GM21786 (cell line): ENCODE data around the gene TBC1D8.
"Not testable (repeated sequence)": the region's sequence is repeated elsewhere in the genome, so short reads cannot be mapped to it uniquely, and the experiment has no call there.

Experiments used
- ATAC-seq: cut with Tn5 transposase; IDR thresholded peaks from one replicate; pipeline ENCODE4 v1.9.1; 2021; ENCODE audit not compliant: unreplicated experiment

Gene TBC1D8

DNA sequence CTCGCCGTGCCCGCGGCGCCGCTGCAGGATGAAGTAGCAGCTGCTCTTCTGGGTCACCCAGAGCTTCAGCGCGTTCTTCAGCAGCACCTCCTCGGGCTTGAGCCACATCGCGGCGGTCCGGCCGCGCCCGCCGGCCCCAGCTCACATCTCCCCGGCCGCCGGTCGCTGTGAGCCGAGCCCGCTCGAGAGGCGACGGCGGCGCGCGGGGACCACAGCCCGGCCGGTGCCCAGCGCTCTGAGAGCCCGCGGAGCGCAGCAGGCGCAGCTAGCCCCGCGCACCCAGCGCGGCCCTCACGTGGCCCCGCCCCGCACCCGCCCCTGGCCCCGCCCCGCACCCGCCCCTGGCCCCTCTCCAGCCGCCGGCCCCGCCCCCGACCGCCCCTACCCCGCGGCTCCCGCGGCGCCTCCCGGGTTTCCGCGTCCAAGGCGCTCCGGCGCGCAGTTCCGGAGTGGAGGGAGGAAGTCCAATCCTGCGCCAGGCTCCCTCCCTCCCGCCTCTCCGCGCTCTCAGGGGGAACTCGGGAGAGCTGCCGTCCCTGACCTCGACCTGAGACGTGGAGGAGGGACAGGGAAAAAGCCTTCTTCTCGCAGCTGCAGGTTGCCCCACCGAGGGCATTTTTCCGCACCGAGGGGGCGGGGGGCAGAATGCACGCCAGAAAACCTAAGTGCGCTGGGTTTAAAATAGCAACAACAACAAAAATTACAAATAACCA, at the start of gene TBC1D8:
Gene TBC1D8 (minus strand): TSS at position 237 of the 713 bp plus-strand sequence. CDS start 129 bp downstream, at position 108.
- peak; percentile 62 for ATAC-seq

DNA sequence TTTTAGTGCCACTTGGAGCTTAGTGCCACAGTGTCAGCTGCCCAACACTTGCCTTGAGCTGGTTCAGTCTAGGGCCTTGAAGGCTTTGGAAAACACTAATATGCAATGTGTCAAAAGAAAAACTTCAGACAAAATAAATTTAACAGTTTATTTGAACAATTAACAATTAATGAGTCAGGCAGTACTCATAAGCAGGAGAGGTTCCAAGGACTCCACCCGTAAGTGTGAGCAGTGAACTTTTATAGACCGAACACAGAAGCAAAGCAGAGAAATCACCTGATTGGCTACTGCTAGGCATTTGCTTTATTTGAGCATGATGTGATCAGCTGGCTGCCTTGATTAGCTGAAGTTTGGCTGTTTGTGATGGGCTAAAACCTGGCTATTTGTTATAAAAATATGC, 49.5 kb upstream of the TBC1D8 start:
- ATAC-seq, result no peak

DNA sequence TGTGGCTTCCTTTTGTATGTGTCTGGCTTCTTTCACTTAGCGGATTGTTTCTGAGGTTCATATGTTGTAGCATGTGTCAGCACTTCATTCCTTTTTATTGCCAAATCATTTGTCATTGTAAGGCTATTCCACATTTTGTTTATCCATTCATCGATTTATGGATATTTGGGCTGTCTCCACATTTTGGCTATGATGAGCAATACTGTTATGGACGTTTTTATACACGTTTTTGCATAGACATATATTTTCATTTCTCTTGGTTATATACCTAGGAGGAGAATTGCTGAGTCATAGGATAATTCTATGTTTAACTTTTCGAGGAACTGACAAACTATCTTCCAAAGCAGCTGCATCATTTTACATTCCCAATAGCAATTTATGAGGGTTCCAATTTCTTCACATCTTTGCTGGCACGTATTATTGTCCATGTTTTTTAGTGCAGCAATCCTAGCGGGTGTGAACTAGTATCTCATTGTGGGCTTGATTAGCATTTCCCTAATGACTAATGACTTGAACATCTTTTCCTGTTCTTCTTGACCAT, 48.1 kb upstream of the TBC1D8 start:
- no peak for ATAC-seq

DNA sequence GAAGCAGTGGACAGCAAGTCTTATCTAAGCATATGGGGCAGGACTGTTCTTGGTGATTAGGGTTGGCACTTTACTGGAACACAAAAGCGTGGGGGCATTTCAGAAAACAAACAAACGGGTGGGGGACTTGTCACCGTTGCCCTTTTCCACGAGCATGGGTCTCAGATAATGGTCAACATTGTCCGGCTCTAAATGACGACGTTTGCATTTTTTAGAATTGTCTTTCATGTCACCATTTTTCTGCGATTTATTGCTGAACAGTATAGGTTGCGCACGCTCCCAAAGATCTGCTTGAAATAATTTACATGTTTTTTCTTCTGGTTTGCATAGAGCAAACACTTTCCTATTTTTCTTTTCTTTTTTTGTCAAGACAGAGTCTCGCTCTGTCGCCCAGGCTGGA, 46.6 kb upstream of the TBC1D8 start:
- no peak for ATAC-seq

- ATAC-seq, result no peak
These were observed 46.1 kb upstream of the TBC1D8 start for GRCh38 chr2:101197215-101197745.

GRCh38 chr2:101195871-101196661, 44.9 kb upstream of the TBC1D8 start:
- ATAC-seq, result no peak

DNA sequence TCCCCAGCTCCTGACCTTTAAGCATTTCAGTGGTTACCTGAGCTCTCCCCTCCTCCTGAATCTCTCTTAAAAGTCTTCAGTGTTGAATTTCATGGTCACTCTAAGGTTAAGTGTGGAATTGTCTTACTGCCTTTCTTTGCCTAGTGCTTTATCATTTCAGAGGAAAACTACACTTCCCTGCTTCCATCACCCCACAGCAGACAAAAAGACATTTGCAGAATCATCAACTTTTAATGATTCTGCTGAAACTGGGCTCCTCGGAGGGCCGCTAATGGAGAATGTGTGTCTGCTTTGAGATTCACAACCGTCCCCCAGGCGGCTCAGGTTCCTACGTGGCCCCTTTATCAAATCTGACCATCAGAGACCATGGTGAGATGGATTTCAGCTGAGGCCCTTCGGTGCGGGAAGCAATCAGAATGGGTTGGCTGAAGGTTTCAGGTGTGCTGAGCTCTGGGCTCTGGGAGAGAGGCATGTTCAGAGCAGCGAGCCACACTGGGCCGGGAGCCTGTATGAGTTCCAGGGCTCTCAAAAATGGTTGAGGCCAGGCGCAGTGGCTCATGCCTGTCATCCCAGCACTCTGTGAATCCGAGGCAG, 41.9 kb upstream of the TBC1D8 start:
- ATAC-seq, result no peak

DNA sequence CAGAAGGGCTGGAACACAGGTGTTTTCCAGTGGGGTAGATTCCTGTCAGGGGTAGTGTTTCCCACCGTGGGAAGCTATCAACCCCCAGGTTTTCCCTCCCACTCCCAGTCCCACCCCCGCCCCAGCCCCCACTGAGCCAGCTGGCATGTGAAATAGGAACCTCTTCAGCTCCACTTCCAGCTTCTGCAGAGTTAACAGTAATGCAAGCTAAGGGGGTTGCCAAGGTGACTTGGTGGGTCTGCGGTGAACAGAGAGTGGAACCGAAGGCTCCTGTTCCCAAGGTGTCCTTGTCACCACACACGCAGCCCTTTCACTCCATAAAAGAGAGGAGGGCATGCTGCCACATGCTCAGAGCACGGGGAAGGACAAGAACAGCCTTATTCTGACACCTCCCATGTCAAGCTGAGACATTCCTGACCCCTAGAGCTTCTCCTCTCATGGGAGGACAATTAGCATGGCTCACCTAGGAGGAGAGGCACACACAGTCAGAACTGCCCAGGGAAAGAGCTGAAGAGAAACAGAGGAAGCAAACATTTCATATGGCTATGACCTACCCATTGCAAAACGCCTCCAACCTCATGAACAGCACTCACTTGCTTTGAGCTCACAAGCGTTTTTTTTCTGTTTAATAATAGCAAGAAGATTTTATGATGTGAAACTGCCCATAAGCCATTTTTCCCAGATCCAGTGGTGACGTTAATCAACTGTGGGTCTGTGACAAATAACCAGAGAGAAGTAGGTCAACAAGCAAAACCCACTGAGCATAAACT, 39.8 kb upstream of the TBC1D8 start:
- no peak for ATAC-seq

DNA sequence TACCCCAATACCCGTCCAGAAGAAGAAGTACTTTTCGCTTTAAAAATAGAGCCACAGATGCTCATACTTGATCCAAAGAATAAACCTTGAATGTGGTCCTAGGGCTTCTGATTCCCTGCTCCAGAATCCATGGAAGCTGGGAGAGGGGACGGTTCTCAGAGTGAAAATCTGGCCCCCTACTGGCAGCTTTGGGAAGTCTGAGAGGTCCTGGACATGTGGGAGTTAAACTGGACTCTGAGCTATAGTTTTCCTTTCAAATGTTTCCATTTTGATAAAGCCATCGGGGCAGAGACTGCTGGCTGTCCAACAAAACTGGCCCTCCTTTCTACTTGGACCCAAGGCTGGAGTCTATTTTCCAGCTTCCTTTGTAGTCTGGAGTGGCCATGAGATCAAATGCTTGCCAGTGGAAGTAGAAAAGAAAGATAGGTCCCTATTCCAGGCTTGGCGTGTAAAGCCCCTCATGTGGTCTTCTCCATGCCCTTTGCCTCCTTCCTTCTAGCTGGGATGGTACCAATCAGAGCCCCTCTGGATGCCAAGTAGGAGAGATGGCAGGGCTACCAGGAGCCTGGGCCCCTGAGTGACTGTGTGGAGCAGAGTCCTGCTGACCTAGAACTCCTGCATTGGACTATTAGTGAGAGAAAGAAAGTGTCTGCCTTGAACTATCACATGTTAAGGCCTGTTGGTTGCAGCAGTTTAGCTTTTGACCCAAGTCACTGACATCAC, 37.7 kb upstream of the TBC1D8 start:
- ATAC-seq, result no peak

GRCh38 chr2:101187131-101187530, 35.9 kb upstream of the TBC1D8 start:
- ATAC-seq, result no peak

- no peak for ATAC-seq
These were observed 34.5 kb upstream of the TBC1D8 start for GRCh38 chr2:101185656-101186055.

- ATAC-seq, result no peak
These were observed 33.9 kb upstream of the TBC1D8 start for GRCh38 chr2:101185085-101185484.

GRCh38 chr2:101179982-101180381, 28.8 kb upstream of the TBC1D8 start:
- no peak for ATAC-seq

DNA sequence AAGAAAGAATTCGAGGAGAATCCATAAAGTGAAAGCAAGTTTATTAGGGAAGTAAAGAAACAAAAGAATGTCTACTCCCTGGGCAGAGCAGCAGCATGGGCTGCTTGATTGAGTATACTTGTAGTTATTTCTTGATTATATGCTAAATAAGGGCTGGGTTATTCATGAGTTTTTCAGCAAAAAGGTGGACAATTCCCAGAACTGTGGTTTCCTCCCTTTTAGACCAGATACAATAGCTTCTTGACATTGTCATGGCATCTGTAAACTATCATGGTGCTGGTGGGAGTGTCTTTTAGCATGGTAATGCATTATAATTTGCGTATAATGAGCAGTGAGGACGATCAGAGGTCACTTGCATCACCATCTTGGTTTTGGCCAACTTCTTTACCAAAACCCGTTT, 25.6 kb upstream of the TBC1D8 start:
- ATAC-seq, result no peak

DNA sequence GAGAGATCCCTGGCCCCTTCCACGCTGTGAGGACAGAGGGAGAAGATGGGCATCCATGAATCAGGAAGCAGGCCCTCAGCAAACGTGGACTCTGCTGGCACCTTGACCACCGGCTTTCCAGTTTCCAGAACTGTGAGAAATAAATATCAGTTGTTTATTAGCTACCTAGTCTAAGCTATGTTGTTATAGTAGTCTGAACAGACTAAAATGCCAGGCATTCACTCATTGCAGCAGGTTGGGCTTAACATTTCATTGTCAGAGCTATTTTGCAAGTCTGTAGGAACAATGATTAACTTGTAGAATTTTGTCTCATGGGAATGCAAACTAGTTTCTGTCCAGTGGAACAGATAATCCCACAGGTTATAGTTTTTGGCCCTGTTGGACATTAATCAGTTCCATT, 24.8 kb upstream of the TBC1D8 start:
- ATAC-seq, result no peak

- ATAC-seq, result no peak
These were observed 22.6 kb upstream of the TBC1D8 start for GRCh38 chr2:101173707-101174295.

- not testable (repeated sequence) for ATAC-seq
These were observed 18.6 kb upstream of the TBC1D8 start for GRCh38 chr2:101169822-101170221.

DNA sequence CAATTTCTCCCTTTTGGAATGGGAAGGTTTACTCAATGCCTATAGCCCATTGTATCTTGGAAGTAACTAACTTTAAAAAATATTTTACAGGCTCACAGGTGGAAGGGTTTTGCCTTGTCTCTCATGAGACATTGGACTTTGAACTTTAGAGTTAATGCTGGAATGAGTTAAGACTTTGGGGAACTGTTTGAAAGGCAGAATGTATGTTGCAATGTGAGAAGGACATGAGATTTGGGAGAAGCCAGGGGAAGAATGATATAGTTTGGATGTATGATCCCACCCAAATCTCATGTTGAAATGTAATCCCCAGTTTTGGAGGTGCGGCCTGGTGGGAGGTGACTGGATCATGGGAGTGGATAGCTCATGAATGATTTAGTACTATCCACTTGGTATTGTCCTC, 17.5 kb upstream of the TBC1D8 start:
- no peak for ATAC-seq

GRCh38 chr2:101167532-101167931, 16.4 kb upstream of the TBC1D8 start:
- not testable (repeated sequence) for ATAC-seq

DNA sequence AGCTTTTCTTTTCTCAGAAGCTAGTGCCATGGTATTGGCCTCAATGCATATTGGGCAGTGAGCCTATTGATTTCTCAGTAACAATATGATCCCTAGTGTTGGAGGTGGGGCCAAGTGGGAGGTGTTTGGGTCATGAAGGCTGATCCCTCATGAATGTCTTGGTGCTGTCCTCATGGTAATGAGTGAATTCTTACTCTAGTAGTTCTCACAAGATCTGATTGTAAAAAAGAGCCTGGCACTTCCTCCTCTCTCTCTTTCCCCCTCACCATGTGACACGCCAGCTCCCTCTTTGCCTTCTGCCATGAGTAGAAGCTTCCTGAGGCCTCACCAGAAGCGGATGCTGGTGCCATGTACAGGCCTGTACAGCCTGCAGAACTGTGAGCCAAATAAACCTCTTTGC, 12.8 kb upstream of the TBC1D8 start:
- ATAC-seq, result no peak
